ENCODE data around the gene GGA2. TPM values are rescaled to one million over a fixed set of nuclear protein-coding genes. Genes with fewer than 3 reads are reported as not detected.

GGA2 gene
- total RNA-seq, 1 donor from 2014 or later = 39.0 TPM

GRCh38 chr16:23516366-23517137, 6.3 kb upstream of the GGA2 start:
- H3K9me3 ChIP-seq = no peaks in the 10 kb centered on the region
- H3K36me3 ChIP-seq = no peaks in the 10 kb centered on the region
- H3K4me1 ChIP-seq = no peaks in the 10 kb centered on the region
- H3K4me3 ChIP-seq = no peak overlapping the region
- intact Hi-C loops (cut with DNase I) = no loop called here
- no peak for TF ChIP-seq POLR2AphosphoS5 (IDR thresholded peaks at IDR 0.05; ENCODE audit: insufficient read depth in 1 of 2, low read depth in 1 of 2)
- TF ChIP-seq POLR2A (IDR thresholded peaks at IDR 0.05) = no peak
- no peak for TF ChIP-seq CTCF (IDR thresholded peaks at IDR 0.05)
- H3K27me3 ChIP-seq = no peaks in the 10 kb centered on the region
- no peak for DNase-seq (ENCODE audit: extremely low spot score in 2 of 2)
- H3K27ac ChIP-seq = no peak overlapping the region

GRCh38 chr16:23515881-23516280, 5.6 kb upstream of the GGA2 start:
- no peak for DNase-seq (ENCODE audit: extremely low spot score in 2 of 2)
- TF ChIP-seq POLR2AphosphoS5 (IDR thresholded peaks at IDR 0.05; ENCODE audit: insufficient read depth in 1 of 2, low read depth in 1 of 2) (no peak), POLR2A (IDR thresholded peaks at IDR 0.05) (no peak), CTCF (IDR thresholded peaks at IDR 0.05) (no peak)
- no peaks in the 10 kb centered on the region for H3K4me1 ChIP-seq
- H3K36me3 ChIP-seq = no peaks in the 10 kb centered on the region
- intact Hi-C loops (cut with DNase I) = no loop called here
- H3K27ac ChIP-seq = no peak overlapping the region
- H3K27me3 ChIP-seq = no peaks in the 10 kb centered on the region
- H3K4me3 ChIP-seq = no peak overlapping the region
- no peaks in the 10 kb centered on the region for H3K9me3 ChIP-seq

- intact Hi-C loops (cut with DNase I) = no loop called here
- no peaks in the 10 kb centered on the region for H3K9me3 ChIP-seq
- H3K27ac ChIP-seq = no peak overlapping the region
- no peak for TF ChIP-seq CTCF (IDR thresholded peaks at IDR 0.05)
- TF ChIP-seq POLR2A (IDR thresholded peaks at IDR 0.05) = no peak
- TF ChIP-seq POLR2AphosphoS5 (IDR thresholded peaks at IDR 0.05; ENCODE audit: insufficient read depth in 1 of 2, low read depth in 1 of 2) = no peak
- no peaks in the 10 kb centered on the region for H3K36me3 ChIP-seq
- DNase-seq (ENCODE audit: extremely low spot score in 2 of 2) = no peak
- no peak overlapping the region for H3K4me3 ChIP-seq
- H3K27me3 ChIP-seq = no peaks in the 10 kb centered on the region
- no peaks in the 10 kb centered on the region for H3K4me1 ChIP-seq
Observed at GRCh38 chr16:23514381-23515152, 4.3 kb upstream of the GGA2 start.

- Histone ChIP-seq H3K36me3 (no peaks in the 10 kb centered on the region), H3K27ac (no peak overlapping the region), H3K27me3 (no peaks in the 10 kb centered on the region), H3K9me3 (no peaks in the 10 kb centered on the region), H3K4me3 (no peak overlapping the region), H3K4me1 (peaks cover 22% of the 10 kb centered on the region)
- intact Hi-C loops (cut with DNase I) = no loop called here
- TF ChIP-seq POLR2A (IDR thresholded peaks at IDR 0.05) (no peak), CTCF (IDR thresholded peaks at IDR 0.05) (no peak), POLR2AphosphoS5 (IDR thresholded peaks at IDR 0.05; ENCODE audit: insufficient read depth in 1 of 2, low read depth in 1 of 2) (no peak)
- no peak for DNase-seq (ENCODE audit: extremely low spot score in 2 of 2)
Observed at GRCh38 chr16:23512168-23512695, 1.9 kb upstream of the GGA2 start.
